Testis (tissue), 3 donors: ENCODE data around the gene TMEM120B. TPM values are rescaled to one million over a fixed set of nuclear protein-coding genes. Genes with fewer than 3 reads are reported as not detected.

Experiments used
- DNase-seq: peaks from one replicate; pipeline ENCODE4 v3.0.0-alpha.2; 2019
- H3K27ac ChIP-seq, 2 donors: fragments of 200-600 bp; sonication (generic); one replicate each; pipeline ENCODE4 v1.5.1; 2019
- H3K27me3 ChIP-seq: fragments of 200-600 bp; sonication (generic); one replicate; pipeline ENCODE4 v1.5.1; 2019
- H3K36me3 ChIP-seq: fragments of 200-600 bp; sonication (generic); one replicate; pipeline ENCODE4 v1.5.1; 2017; ENCODE audit warnings: low read depth; ENCODE audit errors: missing control alignments
- H3K4me1 ChIP-seq: fragments of 200-600 bp; sonication (generic); one replicate; pipeline ENCODE4 v1.5.1; 2019
- H3K4me3 ChIP-seq, 2 donors: fragments of 200-600 bp; sonication (generic); one replicate each; pipeline ENCODE4 v1.5.1; 2017 to 2019
- H3K9me3 ChIP-seq: fragments of 200-600 bp; sonication (generic); one replicate; pipeline ENCODE4 v1.5.1; 2017
- POLR2A ChIP-seq: fragments of 450-650 bp; IDR thresholded peaks from one replicate; pipeline ENCODE4 v1.6.1; 2017; ENCODE audit warnings: antibody characterized with exemption, mild to moderate bottlenecking, moderate library complexity
- WGBS, 2 donors: methylation state at CpG; one replicate each; pipeline ENCODE4 v1.1.5; 2018; 5-methylcytosine and 5-hydroxymethylcytosine counted together
- intact Hi-C: fragments of 100-400 bp; cut with DNase I; formaldehyde crosslinking; loops from one replicate; pipeline ENCODE4 v1.15.1; 2023; ENCODE audit warnings: low total_unique reads
- polyA plus RNA-seq: library from polyadenylated mRNA; stranded (reverse); fragments of 350-450 nt; fragmentation: Illumina TruSeq; extraction: RNeasy Lipid Tissue Mini Kit (QIAGEN cat#74804); gene quantifications from one replicate; pipeline ENCODE4 v1.2.3, GENCODE V29; 2014; ENCODE audit warnings: low read depth, low replicate concordance; ENCODE audit not compliant: insufficient read depth
- total RNA-seq, 2 donors: library from RNA; depleted of rRNA; stranded (reverse); fragments of >200 nt; gene quantifications; one replicate each; pipeline ENCODE4 v1.2.3, GENCODE V29; 2016
- TF ChIP-seq, protein P1 (sequence below), 3 experiments: fragments of 450-650 bp in 2 of 3; fragments of 200-600 bp in 1 of 3; sonication (generic) in 1 of 3; IDR thresholded peaks; one replicate each; pipeline ENCODE4 v1.5.1; 2016 to 2019; ENCODE audit warnings: antibody characterized with exemption in 3 of 3, mild to moderate bottlenecking in 2 of 3, moderate library complexity in 1 of 3

Gene TMEM120B
- total and polyA plus RNA-seq, 3 donors from 2014 or later = 4.9 to 17.2 (median 16.9) TPM

DNA sequence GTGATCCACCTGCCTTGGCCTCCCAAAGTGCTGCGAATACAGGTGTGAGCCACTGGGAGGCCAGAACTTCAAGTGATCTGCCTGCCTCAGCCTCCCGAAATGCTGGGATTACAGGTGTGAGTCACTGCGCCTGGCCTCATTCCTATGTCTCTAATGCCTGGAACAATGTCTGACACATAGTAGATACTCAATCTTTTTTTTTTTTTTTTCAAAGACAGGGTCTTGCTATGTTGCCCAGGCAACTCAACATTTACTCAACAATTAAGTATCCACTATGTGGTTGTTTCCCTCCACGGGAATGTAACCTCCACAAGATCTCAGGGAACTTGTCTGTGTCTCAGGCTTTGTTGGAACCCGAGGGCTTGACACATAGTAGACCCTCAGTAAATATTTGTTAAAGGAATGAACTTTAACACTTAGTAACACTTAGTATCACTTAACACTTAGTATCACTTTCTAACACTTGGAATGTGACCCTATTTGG, 3.0 kb upstream of the TMEM120B start:
- H3K27ac ChIP-seq = no peak overlapping the region
- H3K4me1 ChIP-seq = peaks cover 19% of the 10 kb centered on the region
- H3K9me3 ChIP-seq = no peaks in the 10 kb centered on the region
- H3K4me3 ChIP-seq = no peak overlapping the region
- no peaks in the 10 kb centered on the region for H3K36me3 ChIP-seq
- no peak for DNase-seq
- no peaks in the 10 kb centered on the region for H3K27me3 ChIP-seq
- intact Hi-C loops = no loop called here
- TF ChIP-seq, protein P1, sequence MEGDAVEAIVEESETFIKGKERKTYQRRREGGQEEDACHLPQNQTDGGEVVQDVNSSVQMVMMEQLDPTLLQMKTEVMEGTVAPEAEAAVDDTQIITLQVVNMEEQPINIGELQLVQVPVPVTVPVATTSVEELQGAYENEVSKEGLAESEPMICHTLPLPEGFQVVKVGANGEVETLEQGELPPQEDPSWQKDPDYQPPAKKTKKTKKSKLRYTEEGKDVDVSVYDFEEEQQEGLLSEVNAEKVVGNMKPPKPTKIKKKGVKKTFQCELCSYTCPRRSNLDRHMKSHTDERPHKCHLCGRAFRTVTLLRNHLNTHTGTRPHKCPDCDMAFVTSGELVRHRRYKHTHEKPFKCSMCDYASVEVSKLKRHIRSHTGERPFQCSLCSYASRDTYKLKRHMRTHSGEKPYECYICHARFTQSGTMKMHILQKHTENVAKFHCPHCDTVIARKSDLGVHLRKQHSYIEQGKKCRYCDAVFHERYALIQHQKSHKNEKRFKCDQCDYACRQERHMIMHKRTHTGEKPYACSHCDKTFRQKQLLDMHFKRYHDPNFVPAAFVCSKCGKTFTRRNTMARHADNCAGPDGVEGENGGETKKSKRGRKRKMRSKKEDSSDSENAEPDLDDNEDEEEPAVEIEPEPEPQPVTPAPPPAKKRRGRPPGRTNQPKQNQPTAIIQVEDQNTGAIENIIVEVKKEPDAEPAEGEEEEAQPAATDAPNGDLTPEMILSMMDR (IDR thresholded peaks at IDR 0.05) = no peak
- TF ChIP-seq POLR2A = no peak
- WGBS, 2 donors = 62 to 84% methylated on average over 5 of the region's 5 CpGs

DNA sequence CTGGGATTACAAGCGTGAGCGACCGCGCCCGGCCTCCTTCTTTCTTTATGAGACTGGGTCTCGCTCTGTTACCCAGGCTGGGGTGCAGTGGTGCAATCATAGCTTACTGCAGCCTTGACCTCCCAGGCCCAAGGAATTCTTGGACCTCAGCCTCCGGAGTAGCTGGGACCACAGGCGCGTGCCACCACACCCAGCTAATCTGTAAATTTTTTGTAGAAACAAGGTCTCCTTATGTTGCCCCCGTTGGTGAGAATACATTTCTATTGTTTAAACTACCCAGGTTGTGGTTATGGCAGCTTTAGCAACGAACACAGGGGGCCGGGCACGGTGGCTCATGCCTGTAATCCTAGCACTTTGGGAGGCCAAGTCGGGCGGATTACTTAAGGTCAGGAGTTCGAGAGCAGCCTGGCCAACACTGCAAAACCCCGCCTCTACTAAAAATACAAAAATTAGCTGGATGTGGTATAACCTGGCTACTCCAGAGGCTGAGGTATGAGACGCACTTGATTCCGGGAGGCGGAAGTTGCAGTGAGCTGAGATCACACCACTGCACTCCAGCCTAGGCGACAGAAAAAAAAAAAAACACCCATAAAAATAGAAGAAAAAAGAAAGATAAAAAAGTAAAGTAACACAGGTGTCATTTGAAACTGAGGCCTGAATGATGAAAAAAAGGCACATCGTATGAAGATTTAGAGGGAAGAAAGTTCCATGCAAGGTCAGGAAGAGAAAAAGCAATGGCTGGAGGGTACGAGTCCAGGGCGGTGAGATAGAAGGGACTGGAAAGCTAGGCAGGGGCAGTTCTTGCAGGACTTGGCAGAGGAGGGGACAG, 977 bp upstream of the TMEM120B start:
- Histone ChIP-seq H3K27ac (peak overlapping the region; percentile 6 to 76), H3K9me3 (no peaks in the 10 kb centered on the region), H3K4me1 (peaks cover 19% of the 10 kb centered on the region), H3K4me3 (peak overlapping the region; percentile 82 to 89), H3K36me3 (no peaks in the 10 kb centered on the region), H3K27me3 (no peaks in the 10 kb centered on the region)
- intact Hi-C loops = no loop called here
- no peak for DNase-seq
- WGBS, 2 donors = 46 to 61% methylated on average over 24 of the region's 24 CpGs
- TF ChIP-seq POLR2A = no peak
- TF ChIP-seq, protein P1 (IDR thresholded peaks at IDR 0.05) = no peak

DNA sequence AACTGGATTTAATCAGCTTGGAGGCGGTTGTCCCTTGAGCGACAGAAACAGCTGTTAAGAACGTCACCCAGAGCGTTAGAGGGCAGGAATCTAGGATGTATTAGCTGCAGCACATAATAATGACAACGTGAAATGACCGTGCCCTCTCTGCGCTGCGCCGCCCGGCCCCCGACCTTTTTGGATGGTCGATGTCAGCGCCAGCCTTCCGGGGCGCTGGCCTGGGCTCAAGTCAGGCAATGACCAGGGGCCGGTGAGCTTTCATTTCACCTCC, 427 bp upstream of the TMEM120B start:
- peak overlapping the region; percentile 82 to 89 for H3K4me3 ChIP-seq
- no peak for TF ChIP-seq POLR2A
- TF ChIP-seq, protein P1 (IDR thresholded peaks at IDR 0.05) = no peak
- DNase-seq = peak; percentile 49
- intact Hi-C loops = no loop called here
- 0% methylated on average over 15 to 16 of the region's 16 CpGs for WGBS, 2 donors
- no peaks in the 10 kb centered on the region for H3K27me3 ChIP-seq
- H3K27ac ChIP-seq = peak overlapping the region; percentile 6 to 76
- H3K9me3 ChIP-seq = no peaks in the 10 kb centered on the region
- no peaks in the 10 kb centered on the region for H3K36me3 ChIP-seq
- H3K4me1 ChIP-seq = peaks cover 19% of the 10 kb centered on the region

DNA sequence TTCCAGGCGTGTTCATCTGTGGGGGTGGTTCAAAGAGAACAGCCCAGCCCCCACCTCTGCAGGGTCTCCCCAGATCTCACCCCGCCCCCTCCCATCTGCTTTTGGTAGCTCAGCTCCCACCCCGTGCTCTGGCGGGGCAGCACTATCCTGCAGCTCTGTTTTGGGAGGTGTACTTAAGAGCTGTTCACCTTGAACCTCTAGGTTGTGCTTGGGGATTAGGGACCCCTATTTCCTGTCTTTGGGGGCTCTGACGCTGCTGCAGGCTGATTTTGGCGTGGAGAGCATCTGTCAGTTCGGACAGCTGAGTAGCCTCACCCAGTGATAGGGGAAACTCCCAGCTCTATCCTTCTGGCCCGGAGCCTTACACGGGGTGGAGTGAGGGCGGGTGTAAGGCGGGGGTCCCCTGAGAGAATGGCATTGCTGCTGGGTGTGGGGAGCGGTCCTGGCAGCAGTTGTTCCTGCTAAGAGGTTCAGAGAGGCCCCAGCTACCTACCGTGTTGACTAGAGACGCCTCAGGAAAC, 765 bp downstream of the TMEM120B start:
- DNase-seq = peak; percentile 30
- WGBS, 2 donors = 5 to 8% methylated on average over 4 to 14 of the region's 14 CpGs
- intact Hi-C loops = no loop called here
- TF ChIP-seq, protein P1 (IDR thresholded peaks at IDR 0.05) = no peak
- TF ChIP-seq POLR2A = no peak
- Histone ChIP-seq H3K4me1 (peaks cover 19% of the 10 kb centered on the region), H3K27me3 (no peaks in the 10 kb centered on the region), H3K9me3 (no peaks in the 10 kb centered on the region), H3K27ac (peak overlapping the region; percentile 47 to 59), H3K36me3 (no peaks in the 10 kb centered on the region), H3K4me3 (peak overlapping the region; percentile 82 to 89)
